ENCODE measurements around the gene NR2F1-AS1.
A peak's percentile ranks its signal among the peaks of the same experiment; 100 is the strongest.

Gene NR2F1-AS1

DNA sequence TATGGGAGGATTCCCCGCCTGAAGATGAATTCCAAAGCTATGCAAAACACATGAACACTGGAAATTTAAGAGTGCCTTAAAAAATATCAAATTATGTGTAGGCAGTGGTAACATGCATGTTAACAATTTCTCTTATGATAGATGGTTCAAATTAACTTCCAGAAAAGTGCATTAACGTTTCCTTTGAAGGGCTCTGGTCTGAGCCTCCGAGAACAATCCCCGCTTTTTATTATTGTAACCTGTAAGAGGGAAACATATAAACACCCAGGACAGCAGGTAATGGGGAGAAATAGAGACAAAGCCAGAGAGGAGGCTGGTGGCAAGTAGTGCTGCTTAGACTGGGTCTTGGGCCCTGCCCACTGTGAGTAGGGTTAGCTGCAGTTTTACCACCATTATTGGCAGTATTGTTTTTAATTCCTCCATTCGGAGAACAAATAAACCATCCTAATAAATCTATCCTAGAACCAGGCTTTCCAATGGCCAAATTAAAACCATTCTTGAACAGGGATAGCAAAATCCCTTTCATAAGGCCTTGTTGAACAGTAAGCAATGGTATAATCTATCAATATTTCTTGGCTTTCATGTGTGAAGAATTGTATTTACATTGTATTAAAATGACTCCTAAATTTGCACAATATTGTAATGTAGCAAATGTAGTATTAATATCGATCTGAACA, 8.3 kb upstream of the NR2F1-AS1 start:
- DNase-seq, result no peak

DNA sequence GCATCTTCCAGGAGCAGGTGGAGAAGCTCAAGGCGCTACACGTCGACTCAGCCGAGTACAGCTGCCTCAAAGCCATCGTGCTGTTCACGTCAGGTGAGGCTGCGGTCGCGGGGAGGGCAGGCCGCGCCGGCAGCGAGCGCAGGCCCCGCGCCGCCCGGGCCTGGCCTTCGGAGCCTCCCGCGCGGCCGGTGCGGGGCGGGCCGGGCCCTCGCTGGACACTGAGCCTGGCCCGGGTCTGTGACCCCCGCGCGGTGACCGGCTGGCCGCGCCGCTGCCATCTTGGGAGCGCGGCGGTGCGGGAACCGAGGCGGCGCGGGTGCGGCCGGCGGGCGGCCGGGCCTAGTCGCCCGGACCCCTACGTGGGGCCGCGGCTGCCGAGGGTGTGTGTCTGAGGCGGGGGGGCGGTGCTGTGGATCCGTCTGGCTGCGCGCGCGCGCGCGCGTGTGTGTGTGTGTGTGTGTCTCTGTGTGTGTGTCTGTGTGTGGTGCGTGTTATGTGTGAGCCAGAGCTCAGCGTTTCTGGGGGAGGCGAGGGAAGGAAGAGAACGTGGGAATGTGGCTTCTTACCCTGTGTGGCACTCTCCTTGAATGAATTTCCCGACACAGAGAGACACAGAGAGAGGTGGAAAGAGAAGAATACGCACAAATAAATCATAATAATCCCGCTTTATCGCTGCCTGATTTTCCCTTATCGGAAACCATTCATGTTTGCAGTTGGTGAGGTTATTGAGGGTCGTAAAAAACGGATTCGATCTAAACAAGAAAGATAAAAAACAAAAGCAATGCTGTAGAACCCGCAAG, 7.5 kb upstream of the NR2F1-AS1 start:
- DNase-seq, result no peak

GRCh38 chr5:93587597-93588351, 6.8 kb upstream of the NR2F1-AS1 start:
- no peak for DNase-seq

DNA sequence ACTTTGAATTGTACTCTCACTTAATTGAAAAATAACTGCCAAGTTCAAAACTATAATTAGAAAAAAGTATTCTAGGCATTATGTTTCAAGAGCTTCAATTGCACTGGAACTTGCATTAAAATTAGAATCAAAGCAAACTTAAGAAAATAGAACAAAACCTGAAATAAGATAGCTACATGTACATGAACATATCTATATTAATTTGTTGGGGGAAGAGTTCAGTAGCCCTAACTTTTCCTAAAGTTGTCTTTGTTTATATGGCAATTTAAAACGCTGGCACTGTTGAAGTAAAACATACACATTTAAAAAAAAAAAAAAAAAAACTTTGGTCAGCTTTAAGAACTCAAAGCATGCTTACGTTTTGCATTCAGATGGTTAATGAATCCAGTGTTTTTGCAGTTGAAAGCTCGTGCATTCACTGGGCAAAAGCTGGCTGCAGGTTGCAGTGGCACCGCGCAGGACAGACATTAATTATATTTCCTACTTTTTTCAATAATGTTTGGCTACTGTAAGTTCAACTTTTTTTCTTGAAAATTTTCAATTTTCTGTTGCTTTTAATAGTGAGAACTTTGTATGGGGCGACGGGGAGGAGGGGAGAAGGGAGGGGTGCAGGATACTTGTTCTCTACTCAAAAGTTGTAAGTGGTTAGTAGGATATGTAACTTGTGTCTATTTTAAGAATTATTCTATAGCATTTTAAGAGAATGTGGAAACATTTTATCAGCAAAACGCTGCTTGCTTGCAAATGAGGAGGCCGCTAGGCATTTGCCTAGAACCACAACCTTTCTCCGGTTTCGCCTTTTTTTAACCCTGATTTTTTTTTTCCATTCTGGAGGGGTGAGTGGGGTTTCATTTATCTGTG, 5.9 kb upstream of the NR2F1-AS1 start:
- no peak for DNase-seq

DNA sequence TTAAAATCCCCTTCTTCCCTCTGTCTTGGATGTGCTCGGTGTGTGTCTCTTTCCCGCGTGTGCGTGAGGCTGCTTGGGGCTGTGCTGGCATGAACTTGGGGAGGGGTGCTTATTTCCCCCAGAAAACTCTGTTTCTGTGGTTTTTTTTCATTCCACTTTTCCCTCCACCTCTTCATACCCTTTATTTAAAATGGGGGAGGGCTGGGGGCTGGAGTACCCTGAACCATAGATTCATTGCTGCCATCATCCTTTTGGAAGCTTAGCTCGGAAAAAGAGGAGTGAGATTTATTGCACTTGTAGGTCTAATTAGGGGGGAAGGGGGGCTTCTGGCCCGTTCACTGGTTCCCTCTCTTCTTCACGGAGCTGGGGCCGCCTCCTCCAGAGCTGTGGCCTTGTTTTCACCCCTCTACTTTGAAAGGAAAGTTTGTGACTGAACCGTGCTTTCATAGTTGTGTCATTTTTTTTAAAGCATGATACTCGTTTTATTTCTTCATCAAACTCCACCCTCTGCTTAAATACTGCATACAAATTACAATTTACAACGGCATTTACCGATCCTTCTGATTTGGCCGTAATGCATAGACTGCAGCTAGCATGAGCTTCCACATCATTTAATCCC, 4.9 kb upstream of the NR2F1-AS1 start:
- DNase-seq, result no peak

GRCh38 chr5:93585041-93585766, 4.2 kb upstream of the NR2F1-AS1 start:
- no peak for DNase-seq

DNA sequence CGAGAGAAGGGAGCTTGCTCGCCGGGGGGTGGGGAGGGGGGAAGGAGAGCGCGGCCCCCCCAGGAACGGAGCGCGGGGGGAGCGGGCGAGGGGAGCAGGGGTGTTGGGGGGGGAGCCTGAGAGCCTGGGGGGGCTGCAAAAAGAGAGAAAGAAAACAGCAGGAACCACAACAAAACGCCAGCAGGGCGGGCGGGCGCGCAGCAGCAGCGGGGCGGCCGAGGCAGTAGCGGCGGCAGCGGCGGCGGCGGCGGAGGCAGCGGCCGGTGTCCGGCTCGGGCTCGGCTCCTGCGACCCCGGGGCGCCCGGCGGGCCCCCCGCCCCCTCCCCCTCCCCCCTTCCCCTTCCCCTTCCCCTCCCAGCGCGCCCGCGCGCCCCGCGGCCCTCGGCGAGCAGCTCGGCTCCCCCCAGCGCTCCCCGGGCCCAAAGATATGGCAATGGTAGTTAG, 3.6 kb upstream of the NR2F1-AS1 start:
- DNase-seq, result no peak

- no peak for DNase-seq
Measured at GRCh38 chr5:93583768-93584595, 3.0 kb upstream of the NR2F1-AS1 start.

DNA sequence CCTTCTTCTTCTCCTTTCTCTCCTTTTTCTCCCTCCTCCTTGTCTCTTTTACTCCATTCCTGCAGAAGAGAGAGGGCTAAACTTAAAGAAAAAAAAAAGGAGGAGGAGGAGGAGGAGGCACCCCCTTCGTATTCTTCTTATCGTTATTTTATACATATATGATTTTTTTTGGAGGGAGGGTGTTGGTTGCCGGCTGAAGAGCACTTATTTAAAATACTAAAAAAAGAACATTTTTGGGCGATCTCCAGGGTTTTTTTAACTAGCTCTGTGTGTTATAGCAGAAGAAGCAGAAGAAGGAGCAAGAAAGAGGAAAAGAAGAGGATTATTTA, 2.4 kb upstream of the NR2F1-AS1 start:
- no peak for DNase-seq

DNA sequence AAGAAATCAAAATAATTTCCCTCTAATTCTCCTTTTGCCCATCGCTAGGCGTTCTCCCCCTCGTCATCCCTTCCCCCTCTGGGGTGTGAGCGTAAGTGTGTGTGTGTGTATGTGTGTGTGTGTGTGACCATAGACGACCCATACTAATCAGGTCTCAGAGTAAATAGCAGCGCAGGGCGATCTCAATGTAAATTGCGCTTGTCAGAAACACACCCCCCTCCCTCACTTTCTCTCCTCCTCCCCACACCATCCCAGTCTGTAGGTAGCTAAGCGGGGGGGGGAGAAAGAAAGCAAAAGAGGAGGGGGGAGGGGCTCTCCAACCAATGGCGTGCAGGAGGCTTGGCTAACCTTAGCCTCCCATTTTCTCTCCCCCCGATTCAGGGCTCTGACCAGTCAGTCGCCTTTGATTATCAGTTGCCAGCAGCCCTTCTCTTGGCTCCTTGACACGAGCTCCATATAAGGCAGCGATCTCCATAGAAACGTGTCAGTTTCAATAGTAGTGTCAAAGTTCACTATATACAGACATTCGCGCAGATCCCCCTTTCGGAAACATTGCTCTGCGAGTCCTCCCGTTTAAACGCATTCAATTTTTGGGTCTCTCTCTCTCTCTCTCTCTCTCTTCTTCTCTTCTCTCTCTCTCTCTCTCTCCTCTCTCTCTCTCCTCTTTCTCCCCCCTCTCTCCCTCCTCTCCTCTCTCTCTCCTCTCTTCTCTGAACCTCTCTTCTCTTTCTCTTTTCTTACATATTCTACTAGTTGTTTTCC, 1.8 kb upstream of the NR2F1-AS1 start, which contains the start of gene NR2F1:
Gene NR2F1 (plus strand): TSS at position 546 of the 762 bp plus-strand sequence. CDS start 1,802 bp downstream, outside the sequence.
- peak; percentile 85 for DNase-seq

- no peak for DNase-seq
Measured at GRCh38 chr5:93582167-93582462, 1.1 kb upstream of the NR2F1-AS1 start.

- DNase-seq, result no peak
Measured at GRCh38 chr5:93580063-93580926, 724 bp downstream of the NR2F1-AS1 start.

- no peak for DNase-seq
Measured at GRCh38 chr5:93579692-93580062, 1.3 kb downstream of the NR2F1-AS1 start.

GRCh38 chr5:93578813-93579691, 2.0 kb downstream of the NR2F1-AS1 start:
- peak; percentile 62 for DNase-seq

GRCh38 chr5:93577854-93578812, 2.9 kb downstream of the NR2F1-AS1 start:
- no peak for DNase-seq

DNA sequence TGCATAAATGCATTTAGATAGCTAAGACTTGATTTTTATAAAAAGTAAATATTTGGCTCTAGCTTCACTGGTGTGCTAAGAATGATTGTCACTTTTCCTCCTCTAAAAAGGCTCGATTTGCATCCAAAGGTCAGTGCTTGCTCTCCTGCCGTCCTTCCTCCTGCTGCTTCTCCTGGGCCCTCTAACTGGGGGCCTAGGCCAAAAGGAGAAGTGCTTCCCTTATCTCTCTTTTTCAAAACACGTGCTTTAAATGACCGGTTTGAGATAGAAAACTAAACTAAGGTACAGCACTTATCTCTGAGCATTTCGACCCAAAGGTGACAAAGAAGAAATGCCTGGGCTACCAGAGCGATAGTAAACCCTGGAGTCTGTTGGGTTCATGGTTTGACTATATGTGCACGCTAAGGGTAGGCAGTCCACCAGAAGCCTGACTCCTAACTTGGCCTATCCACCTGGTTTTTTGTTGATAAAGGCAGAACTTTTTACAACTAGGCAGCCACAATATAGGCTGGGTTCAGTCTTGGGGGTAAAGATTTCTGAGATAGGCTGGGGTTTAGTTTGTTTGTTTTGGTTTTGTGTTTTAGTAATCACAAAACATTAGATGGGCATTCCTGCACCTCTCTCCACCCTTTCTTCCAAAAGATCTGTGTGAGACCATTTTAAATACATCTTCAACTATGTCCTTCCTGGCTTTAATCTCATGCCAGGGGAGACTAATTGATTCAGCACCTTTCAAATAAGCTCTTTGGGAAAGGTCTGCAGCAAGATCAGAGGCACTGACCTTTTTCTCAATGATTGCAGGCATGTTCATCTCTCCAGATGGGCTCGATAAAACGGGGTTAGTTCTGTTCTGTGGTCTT, 3.8 kb downstream of the NR2F1-AS1 start:
- no peak for DNase-seq
